Adipocyte (in vitro differentiated cells): ENCODE results near the gene KTN1.

ENCODE experiments used
- DNase-seq: peaks from one replicate; pipeline ENCODE4 v3.0.0-alpha.2; 2015; ENCODE audit warnings: low read depth
- H3K27me3 ChIP-seq: replicated peaks from 2 replicates; pipeline ENCODE4 v1.7.0; 2013; ENCODE audit warnings: mild to moderate bottlenecking, low read length, moderate library complexity; ENCODE audit not compliant: control insufficient read depth, insufficient read depth
- H3K36me3 ChIP-seq: 2 replicates; pipeline ENCODE4 v1.7.0; 2013; ENCODE audit warnings: low read length, mild to moderate bottlenecking, moderate library complexity; ENCODE audit not compliant: control insufficient read depth, insufficient read depth, severe bottlenecking
- H3K4me1 ChIP-seq: 2 replicates; pipeline ENCODE4 v1.7.0; 2013; ENCODE audit warnings: mild to moderate bottlenecking, low read length, moderate library complexity; ENCODE audit not compliant: control insufficient read depth, insufficient read depth
- H3K4me3 ChIP-seq: 2 replicates; pipeline ENCODE4 v1.7.0; 2013; ENCODE audit warnings: mild to moderate bottlenecking, low read length, moderate library complexity
- H3K9ac ChIP-seq: 2 replicates; pipeline ENCODE4 v1.7.0; 2013; ENCODE audit warnings: mild to moderate bottlenecking, low read length, moderate library complexity
- H3K9me3 ChIP-seq: 2 replicates; pipeline ENCODE4 v1.7.0; 2013; ENCODE audit warnings: mild to moderate bottlenecking, low read length, moderate library complexity; ENCODE audit not compliant: control insufficient read depth

KTN1 gene

GRCh38 chr14:55705651-55706364 lies 125.8 kb downstream of the KTN1 start:
- no peaks in the 10 kb centered on the region for H3K27me3 ChIP-seq
- H3K9me3 ChIP-seq: no peaks in the 10 kb centered on the region
- no peak overlapping the region for H3K9ac ChIP-seq
- H3K4me1 ChIP-seq: peaks cover 9% of the 10 kb centered on the region
- DNase-seq: no peak
- H3K36me3 ChIP-seq: no peaks in the 10 kb centered on the region
- H3K4me3 ChIP-seq: no peak overlapping the region

- DNase-seq: no peak
- Histone ChIP-seq H3K9ac (no peak overlapping the region), H3K4me1 (peaks cover 12% of the 10 kb centered on the region)
Observed at GRCh38 chr14:55706365-55706684, 126.3 kb downstream of the KTN1 start.

DNA sequence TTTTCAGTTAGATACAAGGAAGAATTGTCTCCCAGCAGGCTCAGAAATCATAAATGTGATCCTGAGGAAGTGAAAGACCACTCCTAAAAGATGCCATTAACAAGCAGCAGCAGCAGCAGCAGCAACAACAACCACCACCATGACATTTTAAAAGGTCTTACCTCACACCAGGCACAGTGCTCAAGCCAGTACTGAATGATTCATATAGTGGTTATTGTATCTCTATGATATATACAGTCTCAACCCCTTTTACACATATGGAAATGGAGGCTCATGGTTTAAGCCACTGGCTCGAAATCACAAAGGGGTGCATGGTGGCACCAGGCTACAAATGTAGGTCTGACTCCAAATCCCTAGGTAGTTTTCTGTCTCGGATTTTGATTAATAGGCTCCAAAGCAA lies 126.9 kb downstream of the KTN1 start:
- Histone ChIP-seq H3K4me1 (peaks cover 12% of the 10 kb centered on the region), H3K9me3 (no peaks in the 10 kb centered on the region), H3K27me3 (no peaks in the 10 kb centered on the region), H3K36me3 (no peaks in the 10 kb centered on the region), H3K4me3 (no peak overlapping the region), H3K9ac (no peak overlapping the region)
- no peak for DNase-seq

More at GRCh38 chr14:55706365-55706684, 126.3 kb downstream of the KTN1 start:
- no peaks in the 10 kb centered on the region for H3K36me3 ChIP-seq
- no peak overlapping the region for H3K4me3 ChIP-seq
- no peaks in the 10 kb centered on the region for H3K9me3 ChIP-seq
- no peaks in the 10 kb centered on the region for H3K27me3 ChIP-seq

DNA sequence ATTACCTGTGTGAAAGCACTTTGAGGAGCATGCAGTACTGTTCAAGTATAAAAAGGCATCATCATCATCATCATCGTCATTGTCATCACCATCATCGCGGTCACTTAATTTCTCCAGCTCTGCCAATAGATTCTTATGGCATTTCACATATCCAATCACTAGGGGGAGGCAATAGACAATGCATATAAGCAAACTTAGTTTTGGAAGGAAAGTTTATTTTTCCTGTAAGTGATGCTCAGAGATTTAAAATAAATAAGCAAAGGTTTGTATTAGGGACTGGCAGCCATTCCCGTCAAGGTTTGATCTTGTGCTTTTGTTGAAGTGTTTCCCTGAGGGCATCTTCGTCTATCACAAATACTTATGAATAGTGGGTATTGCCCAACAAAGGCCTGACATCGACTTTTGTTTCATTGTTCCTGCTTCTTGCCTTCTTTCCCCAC lies 127.4 kb downstream of the KTN1 start:
- peak; percentile 88 for DNase-seq
- H3K36me3 ChIP-seq: no peaks in the 10 kb centered on the region
- no peaks in the 10 kb centered on the region for H3K27me3 ChIP-seq
- H3K4me3 ChIP-seq: no peak overlapping the region
- no peak overlapping the region for H3K9ac ChIP-seq
- no peaks in the 10 kb centered on the region for H3K9me3 ChIP-seq
- H3K4me1 ChIP-seq: peaks cover 12% of the 10 kb centered on the region

GRCh38 chr14:55710506-55711041 lies 130.6 kb downstream of the KTN1 start:
- no peaks in the 10 kb centered on the region for H3K27me3 ChIP-seq
- no peak for DNase-seq
- no peaks in the 10 kb centered on the region for H3K36me3 ChIP-seq
- no peak overlapping the region for H3K9ac ChIP-seq
- H3K4me3 ChIP-seq: no peak overlapping the region
- peaks cover 13% of the 10 kb centered on the region for H3K4me1 ChIP-seq
- no peaks in the 10 kb centered on the region for H3K9me3 ChIP-seq

DNA sequence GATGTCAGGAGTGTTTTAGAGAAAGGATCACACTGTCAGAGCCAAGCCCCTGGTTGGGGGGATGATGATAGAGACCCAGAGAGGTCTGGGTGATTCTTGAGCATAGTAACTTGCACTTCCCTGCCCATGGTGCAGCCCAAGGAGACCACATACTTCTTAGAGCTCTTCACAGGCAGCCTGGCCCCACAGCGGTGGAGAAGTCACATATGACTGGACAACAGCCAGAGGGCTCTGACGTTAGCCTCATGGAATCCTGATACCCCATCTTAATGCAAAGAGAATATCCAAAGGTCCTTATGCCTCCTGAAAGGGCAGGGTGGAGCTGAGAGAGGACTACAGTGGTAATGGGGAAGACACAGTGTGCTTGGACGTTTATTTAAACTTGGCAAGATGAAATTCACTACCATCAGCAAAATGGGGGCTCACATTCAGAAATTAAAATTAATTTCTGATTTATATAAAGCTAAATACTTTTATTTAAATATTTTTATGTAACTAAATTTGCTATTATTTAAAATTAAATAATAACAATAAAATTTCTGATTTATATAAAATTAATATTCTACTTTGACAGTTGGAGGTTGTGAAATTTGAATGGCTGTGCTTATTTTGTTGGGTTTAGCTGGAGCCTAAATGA lies 131.3 kb downstream of the KTN1 start:
- no peak overlapping the region for H3K4me3 ChIP-seq
- DNase-seq: no peak
- H3K9me3 ChIP-seq: no peaks in the 10 kb centered on the region
- H3K27me3 ChIP-seq: no peaks in the 10 kb centered on the region
- no peak overlapping the region for H3K9ac ChIP-seq
- no peaks in the 10 kb centered on the region for H3K36me3 ChIP-seq
- peaks cover 20% of the 10 kb centered on the region for H3K4me1 ChIP-seq

DNA sequence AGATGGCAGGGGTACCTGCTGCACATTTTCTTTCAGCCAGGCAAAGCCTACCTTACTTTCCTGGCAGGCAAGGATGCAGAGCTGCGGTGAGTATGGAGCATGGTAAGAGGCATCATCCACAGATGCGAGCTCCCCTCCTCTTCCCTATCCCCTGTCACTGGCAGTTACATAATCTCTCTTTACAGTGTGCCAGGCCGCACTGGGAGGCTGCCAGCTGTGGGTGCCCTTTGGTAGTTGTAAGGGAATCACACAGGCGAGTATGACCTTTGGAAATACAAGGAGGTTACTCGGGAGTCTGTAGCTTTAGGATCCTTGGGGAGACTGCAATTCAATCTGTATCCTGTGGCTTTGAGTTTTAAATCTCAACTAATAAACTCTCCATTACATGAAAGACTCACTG lies 132.5 kb downstream of the KTN1 start:
- Histone ChIP-seq H3K9me3 (no peaks in the 10 kb centered on the region), H3K9ac (no peak overlapping the region), H3K27me3 (no peaks in the 10 kb centered on the region), H3K4me1 (peaks cover 22% of the 10 kb centered on the region), H3K36me3 (no peaks in the 10 kb centered on the region), H3K4me3 (no peak overlapping the region)
- no peak for DNase-seq

GRCh38 chr14:55713486-55713885 lies 133.5 kb downstream of the KTN1 start:
- H3K4me3 ChIP-seq: no peak overlapping the region
- H3K36me3 ChIP-seq: no peaks in the 10 kb centered on the region
- no peaks in the 10 kb centered on the region for H3K9me3 ChIP-seq
- peak; percentile 15 for DNase-seq
- no peaks in the 10 kb centered on the region for H3K27me3 ChIP-seq
- no peak overlapping the region for H3K9ac ChIP-seq
- H3K4me1 ChIP-seq: peaks cover 18% of the 10 kb centered on the region

DNA sequence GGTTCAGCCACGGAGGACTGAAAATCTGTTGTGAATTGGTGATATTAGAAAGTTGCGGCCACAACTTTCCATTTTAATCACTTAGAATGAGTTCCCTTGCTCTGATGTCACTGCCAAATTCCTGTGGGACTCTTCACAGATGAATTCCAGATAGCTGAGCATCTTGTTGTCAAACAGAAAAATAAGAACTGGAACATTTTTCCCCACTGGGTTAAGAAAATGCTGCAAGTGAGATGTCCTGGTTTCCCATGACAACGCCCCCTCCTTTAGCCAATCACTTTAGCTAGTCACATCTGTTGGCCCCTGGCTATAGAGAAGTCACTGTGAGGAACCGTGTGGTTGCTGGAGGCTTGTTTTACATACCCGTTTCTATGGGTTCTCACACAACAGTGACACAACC lies 135.9 kb downstream of the KTN1 start:
- DNase-seq: peak; percentile 84
- H3K36me3 ChIP-seq: no peaks in the 10 kb centered on the region
- no peaks in the 10 kb centered on the region for H3K9me3 ChIP-seq
- no peak overlapping the region for H3K9ac ChIP-seq
- H3K4me1 ChIP-seq: peaks cover 15% of the 10 kb centered on the region
- peak overlapping the region; percentile 9 for H3K4me3 ChIP-seq
- no peaks in the 10 kb centered on the region for H3K27me3 ChIP-seq

GRCh38 chr14:55717621-55718020 lies 137.6 kb downstream of the KTN1 start:
- no peak for DNase-seq
- Histone ChIP-seq H3K4me3 (no peak overlapping the region), H3K36me3 (no peaks in the 10 kb centered on the region), H3K4me1 (peaks cover 24% of the 10 kb centered on the region), H3K27me3 (no peaks in the 10 kb centered on the region), H3K9me3 (no peaks in the 10 kb centered on the region), H3K9ac (no peak overlapping the region)

DNA sequence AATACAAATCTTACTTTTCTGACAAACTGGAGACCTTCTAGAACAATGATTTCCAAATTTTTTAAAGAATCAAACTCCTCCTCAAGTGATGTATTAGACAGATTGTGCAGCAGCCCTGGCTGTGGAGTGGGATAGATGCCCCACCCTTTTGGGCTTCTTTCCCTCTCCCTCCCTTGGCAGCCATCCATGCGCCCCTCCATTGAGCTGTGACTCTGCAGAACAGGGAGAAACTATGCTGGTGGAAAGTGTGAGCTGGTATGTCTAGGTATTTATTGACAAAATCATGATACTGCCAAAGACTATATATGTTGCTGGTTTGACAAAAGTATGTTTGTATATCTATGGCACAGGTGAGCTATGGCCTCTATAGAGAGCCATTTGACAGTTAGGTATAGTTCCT lies 138.5 kb downstream of the KTN1 start:
- no peak for DNase-seq

More for the DNA sequence above, 138.5 kb downstream of the KTN1 start:
- H3K36me3 ChIP-seq: no peaks in the 10 kb centered on the region
- no peaks in the 10 kb centered on the region for H3K9me3 ChIP-seq
- H3K27me3 ChIP-seq: no peaks in the 10 kb centered on the region
- H3K4me3 ChIP-seq: no peak overlapping the region
- peaks cover 24% of the 10 kb centered on the region for H3K4me1 ChIP-seq
- H3K9ac ChIP-seq: no peak overlapping the region
